Sigmoid colon (tissue), 4 donors: ENCODE data around the gene PET117.

ENCODE experiments used
- CTCF ChIP-seq, 4 experiments: fragments of 450-650 bp in 3 of 4; fragments of 200-600 bp in 1 of 4; IDR thresholded peaks; one replicate each; pipeline ENCODE4 v1.5.1; 2016 to 2019; ENCODE audit warnings: antibody characterized with exemption in 4 of 4, mild to moderate bottlenecking in 3 of 4, moderate library complexity in 2 of 4
- EP300 ChIP-seq, 4 donors: sonication (generic); formaldehyde crosslinking; IDR thresholded peaks; one replicate each; pipeline ENCODE4 v1.6.1; 2017; ENCODE audit warnings: antibody characterized with exemption in 4 of 4
- POLR2A ChIP-seq, 2 donors: fragments of 450-650 bp; IDR thresholded peaks; one replicate each; pipeline ENCODE4 v1.6.1; 2016; ENCODE audit warnings: antibody characterized with exemption in 2 of 2, mild to moderate bottlenecking in 2 of 2, moderate library complexity in 2 of 2
- POLR2AphosphoS5 ChIP-seq, 4 donors: sonication (generic); formaldehyde crosslinking; IDR thresholded peaks; one replicate each; pipeline ENCODE4 v1.6.1; 2017; ENCODE audit warnings: antibody characterized with exemption in 4 of 4

- TF ChIP-seq CTCF (IDR thresholded peaks at IDR 0.05) (no peak), POLR2A (IDR thresholded peaks at IDR 0.05) (no peak), POLR2AphosphoS5 (IDR thresholded peaks at IDR 0.05) (no peak), EP300 (IDR thresholded peaks at IDR 0.05) (no peak)
Measured at GRCh38 chr20:18176318-18176785, 38.7 kb downstream of the PET117 start.
